ENCODE data around the gene DBN1.
"Not testable (repeated sequence)": the region's sequence is repeated elsewhere in the genome, so short reads cannot be mapped to it uniquely, and the experiment has no call there.

The DBN1 gene

GRCh38 chr5:177429248-177430040, 44.0 kb downstream of the DBN1 start:
- DNase-seq (ENCODE audit: low spot score): no peak

DNA sequence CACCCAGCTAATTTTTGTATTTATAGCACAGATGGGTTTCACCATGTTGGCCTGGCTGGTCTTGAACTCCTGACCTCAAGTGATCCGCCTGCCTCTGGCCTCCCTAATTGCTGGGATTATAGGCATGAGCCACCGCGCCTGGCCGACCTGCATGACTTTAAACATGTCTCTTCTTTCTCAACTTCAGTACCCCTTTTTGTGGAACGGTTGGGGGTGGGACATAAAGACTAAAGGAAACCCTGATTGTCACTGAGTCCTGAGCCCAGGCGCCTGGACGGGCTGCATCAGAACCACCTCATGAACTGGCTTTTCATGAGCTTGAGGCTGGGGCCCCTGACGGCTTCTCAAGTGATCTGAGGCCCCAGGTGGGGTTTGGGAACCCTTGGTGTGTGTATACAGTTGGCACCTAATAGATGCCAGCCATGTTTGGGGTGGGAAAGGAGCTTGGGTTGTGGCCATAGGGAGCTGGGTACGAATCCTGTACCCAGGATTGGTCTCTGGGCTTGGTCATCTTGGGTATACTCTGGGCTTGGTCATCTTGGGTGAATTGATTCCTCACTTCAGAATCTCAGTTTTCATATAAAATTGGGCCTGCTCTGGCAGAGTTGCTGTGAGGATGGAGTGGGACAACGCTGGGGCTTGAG, 44.7 kb downstream of the DBN1 start:
- no peak for DNase-seq (ENCODE audit: low spot score)

- no peak for DNase-seq (ENCODE audit: low spot score)
Measured at GRCh38 chr5:177427919-177428573, 45.4 kb downstream of the DBN1 start.

DNA sequence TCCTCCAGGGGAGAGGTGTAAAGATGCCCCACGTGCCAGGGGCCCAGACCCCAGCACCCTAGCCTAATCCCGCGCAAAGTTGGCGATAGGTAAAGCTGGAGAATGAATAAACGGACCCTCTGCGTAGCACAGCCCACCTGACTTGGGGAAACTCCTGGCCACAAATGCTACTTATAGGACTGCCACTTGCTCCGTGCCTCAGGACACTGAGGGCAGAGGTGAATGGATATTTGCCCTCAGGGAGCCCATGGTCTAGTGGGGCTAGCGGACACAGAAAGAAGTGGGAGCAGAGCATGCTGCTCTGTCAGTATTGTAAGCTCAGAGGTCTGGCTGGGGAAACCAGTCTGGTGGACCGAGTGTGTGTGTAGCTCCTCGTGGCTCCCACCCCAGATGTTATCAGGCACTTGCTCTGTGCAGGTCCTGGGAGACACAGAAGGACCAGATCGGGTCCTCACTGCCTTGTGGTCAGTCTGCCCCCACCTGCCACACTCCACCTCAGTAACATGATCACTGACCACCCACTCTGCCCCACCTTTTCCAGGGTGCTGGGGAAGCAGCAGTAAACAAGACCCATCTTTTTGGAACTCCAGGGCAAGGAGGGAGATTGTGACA, 46.1 kb downstream of the DBN1 start:
- no peak for DNase-seq (ENCODE audit: low spot score)

DNA sequence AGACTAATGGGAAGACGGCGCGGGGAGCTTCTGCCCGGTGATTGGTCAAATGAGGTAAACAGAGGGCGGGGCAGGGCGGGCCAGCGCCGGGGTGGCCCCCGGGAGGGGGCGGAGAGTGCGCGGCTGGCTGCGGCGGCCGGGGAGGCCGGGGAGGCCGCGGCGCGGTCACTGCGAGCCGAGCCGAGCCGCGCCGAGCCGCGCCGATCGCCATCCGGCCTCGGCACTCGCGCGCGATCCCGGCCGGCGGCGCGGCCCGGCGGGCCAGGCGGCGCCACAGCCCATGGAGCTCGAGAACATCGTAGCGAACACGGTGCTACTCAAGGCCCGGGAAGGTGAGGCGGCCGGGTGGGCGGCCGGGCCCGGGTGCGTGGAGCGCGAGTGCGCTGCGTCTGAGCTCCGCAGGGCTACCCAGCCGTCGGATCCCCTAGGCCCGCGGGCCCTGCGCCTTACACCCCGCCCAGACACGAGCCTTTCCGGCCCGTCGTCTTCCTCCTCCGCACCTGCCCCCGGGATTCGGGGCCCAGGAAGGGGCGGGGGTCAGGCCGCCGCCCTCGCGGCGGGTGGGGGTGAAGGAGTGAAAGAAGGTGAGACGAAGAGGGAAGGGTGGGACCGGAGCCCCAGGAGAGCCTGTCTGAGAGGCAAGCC, 46.7 kb downstream of the DBN1 start, which contains the start of gene GRK6:
GRK6 (plus strand) TSS at position 111 of the 645 bp plus-strand sequence; CDS start at position 281, 170 bp downstream.
- DNase-seq (ENCODE audit: low spot score): peak; percentile 68

- peak; percentile 99 for DNase-seq (ENCODE audit: low spot score)
Measured at GRCh38 chr5:177425801-177426565, 47.5 kb downstream of the DBN1 start.

- no peak for DNase-seq (ENCODE audit: low spot score)
Measured at GRCh38 chr5:177425196-177425800, 48.1 kb downstream of the DBN1 start.

DNA sequence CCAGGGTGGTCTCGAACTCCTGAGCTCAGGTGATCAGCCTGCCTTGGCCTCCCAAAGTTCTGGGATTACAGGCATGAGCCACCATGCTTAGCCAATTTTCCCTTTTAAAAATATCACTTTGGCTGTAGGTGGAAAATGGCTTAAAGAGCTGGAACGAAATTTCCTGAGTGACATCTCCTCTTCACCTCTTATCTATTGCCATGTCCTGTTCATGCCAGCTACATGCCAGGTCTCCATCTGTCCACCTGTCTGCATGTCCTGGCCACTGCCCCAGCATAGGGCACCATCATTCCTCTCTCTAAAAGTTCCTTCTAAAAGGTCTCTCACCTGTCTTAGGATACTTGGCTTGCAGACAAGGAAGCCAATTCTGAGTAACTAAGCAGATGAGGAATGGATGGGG, 49.8 kb downstream of the DBN1 start:
- DNase-seq (ENCODE audit: low spot score): no peak

GRCh38 chr5:177421062-177421798, 52.2 kb downstream of the DBN1 start:
- no peak for DNase-seq (ENCODE audit: low spot score)

- not testable (repeated sequence) for DNase-seq (ENCODE audit: low spot score)
Measured at GRCh38 chr5:177420472-177420871, 53.0 kb downstream of the DBN1 start.

DNA sequence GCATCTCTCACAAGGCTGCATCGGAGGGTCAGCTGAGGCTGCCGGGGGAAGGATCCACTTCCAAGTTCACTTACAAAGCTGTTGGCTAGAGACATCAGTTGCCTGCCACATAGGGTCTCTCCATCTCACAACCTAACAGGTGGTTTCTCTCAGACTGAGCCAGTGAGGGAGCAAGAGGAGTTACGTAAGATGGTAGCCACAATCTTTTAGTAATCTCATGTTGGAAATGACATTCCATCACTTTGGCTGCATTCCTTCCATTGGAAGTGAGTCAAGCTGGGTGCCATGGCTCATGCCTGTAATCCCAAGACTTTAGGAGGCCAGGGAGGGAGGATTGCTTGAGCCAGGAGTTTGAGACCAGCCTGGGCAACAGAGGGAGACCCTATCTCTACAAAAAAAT, 54.4 kb downstream of the DBN1 start:
- DNase-seq (ENCODE audit: low spot score): no peak

DNA sequence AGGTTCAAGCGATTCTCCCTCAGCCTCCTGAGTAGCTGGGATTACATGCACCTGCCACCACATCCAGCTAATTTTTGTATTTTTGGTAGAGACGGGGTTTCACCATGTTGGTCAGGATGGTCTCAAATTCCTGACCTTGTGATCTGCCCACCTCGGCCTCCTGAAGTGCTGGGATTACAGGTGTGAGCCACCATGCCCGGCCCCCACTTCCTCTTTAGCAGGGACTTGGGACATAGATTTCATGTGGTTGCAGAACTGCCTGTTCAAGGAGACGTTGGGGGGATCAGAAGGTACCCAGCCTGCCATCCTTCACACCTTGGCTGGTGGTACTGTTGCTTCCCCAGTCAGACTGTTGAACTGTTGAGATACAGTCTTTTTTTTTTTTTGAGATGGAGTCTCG, 56.4 kb downstream of the DBN1 start:
- not testable (repeated sequence) for DNase-seq (ENCODE audit: low spot score)

- DNase-seq (ENCODE audit: low spot score): no peak
Measured at GRCh38 chr5:177414481-177414880, 59.0 kb downstream of the DBN1 start.

- no peak for DNase-seq (ENCODE audit: low spot score)
Measured at GRCh38 chr5:177412603-177413233, 60.7 kb downstream of the DBN1 start.

GRCh38 chr5:177410575-177410974, 62.9 kb downstream of the DBN1 start:
- no peak for DNase-seq (ENCODE audit: low spot score)

DNA sequence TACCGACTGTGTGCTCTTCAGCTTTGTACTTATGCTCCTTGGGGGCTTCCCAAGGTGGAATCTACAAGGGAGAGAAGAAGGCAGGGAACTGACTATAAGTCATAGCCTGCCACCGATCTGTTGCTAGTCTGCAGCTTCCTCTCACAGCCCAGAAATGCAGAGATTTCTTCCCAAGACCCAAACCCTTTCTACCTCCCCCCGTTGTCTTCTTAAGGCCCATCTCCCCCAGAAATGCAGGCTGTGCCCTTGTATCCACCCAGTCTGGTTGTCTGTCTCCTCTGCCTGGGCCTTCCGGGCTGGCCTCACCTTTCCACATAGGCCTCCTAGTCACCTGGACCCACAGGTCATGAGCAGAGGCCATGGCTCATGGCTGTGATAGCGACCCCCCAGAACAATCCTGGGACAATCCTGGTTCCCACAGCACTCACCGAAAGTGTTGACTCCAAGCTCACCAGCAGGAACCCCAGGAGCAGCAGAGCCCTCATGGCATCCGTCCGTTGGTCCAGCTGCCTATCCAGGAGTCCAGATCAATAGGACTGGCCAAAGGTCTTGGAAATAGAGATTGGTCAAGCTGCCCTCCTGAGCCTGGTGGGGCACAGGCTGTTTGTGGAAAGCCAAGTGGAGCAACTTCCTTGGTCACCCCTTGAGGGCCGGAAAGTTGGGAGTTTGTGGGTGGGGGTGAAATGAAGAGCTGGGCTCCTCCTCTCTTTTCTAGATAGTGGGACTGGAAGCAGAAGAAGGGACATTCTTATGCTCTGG, 64.2 kb downstream of the DBN1 start, which contains the start of gene F12:
F12 (minus strand) TSS at position 522 of the 759 bp plus-strand sequence; CDS start at position 485, 37 bp downstream.
- DNase-seq (ENCODE audit: low spot score): no peak
